ENCODE results near the gene CCL13. TPM values are rescaled to one million over a fixed set of nuclear protein-coding genes. Genes with fewer than 3 reads are reported as not detected.
"Not testable (repeated sequence)": the region's sequence is repeated elsewhere in the genome, so short reads cannot be mapped to it uniquely, and the experiment has no call there.

Gene CCL13
- total RNA-seq (1.6 TPM), polyA plus RNA-seq (3.5 TPM)

GRCh38 chr17:34356194-34356593, at the start of gene CCL13:
CCL13 (plus strand) TSS chr17:34356480; CDS start chr17:34356527, 47 bp downstream.
- Histone ChIP-seq H3K27ac (ENCODE audit: low read depth) (no peak within 1 kb of the TSS), H3K4me1 (ENCODE audit: insufficient read depth) (no peaks in the 10 kb centered on the region), H3K4me3 (ENCODE audit: low read depth, low read length) (no peak within 1 kb of the TSS), H3K36me3 (ENCODE audit: insufficient read depth) (no peaks in the 10 kb centered on the region)
- WGBS, result 87% methylated on average over 5 of the region's 5 CpGs
- DNase-seq (ENCODE audit: extremely low spot score), result no peak

GRCh38 chr17:34307110-34307509, 49.2 kb upstream of the CCL13 start:
- no peak for DNase-seq (ENCODE audit: extremely low spot score)
- WGBS, result 48% methylated on average over 3 of the region's 3 CpGs
- Histone ChIP-seq H3K36me3 (ENCODE audit: insufficient read depth) (no peaks in the 10 kb centered on the region), H3K27ac (ENCODE audit: low read depth) (no peak overlapping the region), H3K4me1 (ENCODE audit: insufficient read depth) (no peaks in the 10 kb centered on the region), H3K4me3 (ENCODE audit: low read depth, low read length) (no peak overlapping the region)

DNA sequence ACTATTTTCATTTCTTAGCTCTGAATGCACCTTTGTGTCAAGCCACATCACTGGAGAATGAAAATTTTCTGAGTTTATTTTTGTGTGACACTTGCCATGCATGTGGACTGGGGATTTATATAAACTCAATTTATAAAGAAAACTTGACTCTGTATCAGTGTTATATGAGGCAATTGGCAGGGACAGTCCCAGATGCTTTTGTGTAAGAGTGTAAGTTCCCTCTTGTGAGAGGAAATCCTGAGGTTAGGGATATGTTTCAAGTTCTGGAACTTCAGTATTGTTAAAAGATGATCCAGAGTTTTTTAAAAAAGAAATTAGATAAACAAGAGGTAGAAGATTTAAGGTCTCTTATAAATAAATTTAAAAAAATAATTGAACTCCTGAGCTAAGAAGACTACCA, 47.9 kb upstream of the CCL13 start:
- Histone ChIP-seq H3K4me1 (ENCODE audit: insufficient read depth) (no peaks in the 10 kb centered on the region), H3K27ac (ENCODE audit: low read depth) (no peak overlapping the region), H3K4me3 (ENCODE audit: low read depth, low read length) (no peak overlapping the region), H3K36me3 (ENCODE audit: insufficient read depth) (no peaks in the 10 kb centered on the region)
- no peak for DNase-seq (ENCODE audit: extremely low spot score)

GRCh38 chr17:34311291-34311690, 45.0 kb upstream of the CCL13 start:
- Histone ChIP-seq H3K4me3 (ENCODE audit: low read depth, low read length) (no peak overlapping the region), H3K27ac (ENCODE audit: low read depth) (no peak overlapping the region), H3K4me1 (ENCODE audit: insufficient read depth) (no peaks in the 10 kb centered on the region), H3K36me3 (ENCODE audit: insufficient read depth) (no peaks in the 10 kb centered on the region)
- DNase-seq (ENCODE audit: extremely low spot score), result no peak
- WGBS, result 84% methylated on average over 7 of the region's 7 CpGs

GRCh38 chr17:34312080-34312479, 44.2 kb upstream of the CCL13 start:
- Histone ChIP-seq H3K4me1 (ENCODE audit: insufficient read depth) (no peaks in the 10 kb centered on the region), H3K27ac (ENCODE audit: low read depth) (no peak overlapping the region), H3K4me3 (ENCODE audit: low read depth, low read length) (no peak overlapping the region), H3K36me3 (ENCODE audit: insufficient read depth) (no peaks in the 10 kb centered on the region)
- DNase-seq (ENCODE audit: extremely low spot score), result no peak
- 36% methylated on average over 5 of the region's 5 CpGs for WGBS

DNA sequence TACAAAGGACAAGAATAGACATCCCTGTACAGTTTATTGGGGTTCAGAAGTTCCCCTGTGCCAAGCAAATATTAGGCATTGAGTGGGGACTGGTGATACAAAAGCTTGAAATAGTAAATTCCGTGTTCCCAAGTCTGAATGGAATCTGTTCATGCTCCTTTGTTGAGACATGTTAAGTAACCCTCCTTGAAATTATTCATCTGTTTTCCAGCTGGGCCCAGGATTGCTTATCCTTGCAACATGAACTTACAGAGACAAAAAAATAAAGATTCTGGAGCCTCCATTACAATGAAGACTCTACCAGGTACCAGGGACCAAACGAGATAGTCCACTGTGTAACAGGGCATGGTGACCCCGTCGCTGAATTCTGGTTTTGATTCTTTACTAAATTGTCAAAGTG, 43.1 kb upstream of the CCL13 start:
- no peaks in the 10 kb centered on the region for H3K4me1 ChIP-seq (ENCODE audit: insufficient read depth)
- no peaks in the 10 kb centered on the region for H3K36me3 ChIP-seq (ENCODE audit: insufficient read depth)
- WGBS, result 78% methylated on average over 4 of the region's 4 CpGs
- H3K27ac ChIP-seq (ENCODE audit: low read depth), result no peak overlapping the region
- DNase-seq (ENCODE audit: extremely low spot score), result no peak
- no peak overlapping the region for H3K4me3 ChIP-seq (ENCODE audit: low read depth, low read length)

GRCh38 chr17:34314279-34314678, 42.0 kb upstream of the CCL13 start:
- WGBS, result 45% methylated on average over 4 of the region's 4 CpGs
- no peaks in the 10 kb centered on the region for H3K36me3 ChIP-seq (ENCODE audit: insufficient read depth)
- no peak for DNase-seq (ENCODE audit: extremely low spot score)

DNA sequence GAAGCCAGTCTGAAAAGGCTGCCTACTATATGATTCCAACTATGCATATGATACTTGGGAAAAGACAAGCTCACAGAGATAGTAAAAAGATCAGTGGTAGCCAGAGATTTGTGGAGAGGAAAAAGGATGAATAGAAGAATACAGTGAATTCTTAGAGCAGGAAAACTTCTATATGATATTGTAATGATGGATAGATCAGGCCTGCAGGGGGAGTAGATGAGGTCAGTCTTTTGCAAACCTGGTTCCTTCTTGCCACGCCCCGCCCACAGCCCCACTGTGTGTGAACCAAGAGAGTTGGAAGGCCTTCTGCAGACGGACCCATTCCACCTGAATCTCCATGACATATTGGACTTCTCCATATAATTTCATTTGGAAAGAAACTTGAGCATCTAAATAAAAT, 37.8 kb upstream of the CCL13 start:
- no peak overlapping the region for H3K4me3 ChIP-seq (ENCODE audit: low read depth, low read length)
- WGBS, result 75% methylated on average over 3 of the region's 3 CpGs
- no peak for DNase-seq (ENCODE audit: extremely low spot score)
- no peaks in the 10 kb centered on the region for H3K36me3 ChIP-seq (ENCODE audit: insufficient read depth)
- H3K4me1 ChIP-seq (ENCODE audit: insufficient read depth), result no peaks in the 10 kb centered on the region
- no peak overlapping the region for H3K27ac ChIP-seq (ENCODE audit: low read depth)

More at GRCh38 chr17:34314279-34314678, 42.0 kb upstream of the CCL13 start:
- no peak overlapping the region for H3K27ac ChIP-seq (ENCODE audit: low read depth)
- H3K4me1 ChIP-seq (ENCODE audit: insufficient read depth), result no peaks in the 10 kb centered on the region
- no peak overlapping the region for H3K4me3 ChIP-seq (ENCODE audit: low read depth, low read length)

GRCh38 chr17:34319039-34319483, 37.2 kb upstream of the CCL13 start, which contains the start of gene CCL8:
CCL8 (plus strand) TSS chr17:34319435; CDS start chr17:34319502, 67 bp downstream.
- no peak within 1 kb of the TSS for H3K4me3 ChIP-seq (ENCODE audit: low read depth, low read length)
- 45% methylated on average over 2 of the region's 2 CpGs for WGBS
- H3K4me1 ChIP-seq (ENCODE audit: insufficient read depth), result no peaks in the 10 kb centered on the region
- no peak within 1 kb of the TSS for H3K27ac ChIP-seq (ENCODE audit: low read depth)
- no peaks in the 10 kb centered on the region for H3K36me3 ChIP-seq (ENCODE audit: insufficient read depth)
- no peak for DNase-seq (ENCODE audit: extremely low spot score)

GRCh38 chr17:34321964-34322363, 34.3 kb upstream of the CCL13 start:
- no peak overlapping the region for H3K27ac ChIP-seq (ENCODE audit: low read depth)
- H3K4me3 ChIP-seq (ENCODE audit: low read depth, low read length), result no peak overlapping the region
- no peaks in the 10 kb centered on the region for H3K4me1 ChIP-seq (ENCODE audit: insufficient read depth)
- H3K36me3 ChIP-seq (ENCODE audit: insufficient read depth), result no peaks in the 10 kb centered on the region
- DNase-seq (ENCODE audit: extremely low spot score), result no peak

DNA sequence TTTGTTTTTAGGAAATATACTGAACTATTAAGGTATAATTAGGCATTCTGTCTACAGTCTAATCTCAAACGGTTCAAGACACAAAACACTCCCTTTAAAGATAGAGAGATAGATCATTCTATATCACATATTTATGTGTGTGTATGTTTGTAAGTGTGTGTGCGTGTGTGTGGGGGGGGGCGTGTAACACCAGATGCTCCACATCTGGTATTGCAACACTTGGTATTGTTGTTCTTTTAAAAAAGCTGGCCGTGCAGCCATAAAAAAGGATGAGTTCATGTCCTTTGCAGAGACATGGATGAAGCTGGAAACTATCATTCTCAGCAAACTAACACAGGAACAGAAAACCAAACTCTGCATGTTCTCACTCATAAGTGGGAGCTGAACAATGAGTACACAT, 28.7 kb upstream of the CCL13 start:
- not testable (repeated sequence) for DNase-seq (ENCODE audit: extremely low spot score); H3K4me3 ChIP-seq (ENCODE audit: low read depth, low read length); H3K36me3 ChIP-seq (ENCODE audit: insufficient read depth); H3K4me1 ChIP-seq (ENCODE audit: insufficient read depth); H3K27ac ChIP-seq (ENCODE audit: low read depth)
- WGBS, result 33% methylated on average over 4 of the region's 4 CpGs

GRCh38 chr17:34337701-34338100, 18.6 kb upstream of the CCL13 start:
- DNase-seq (ENCODE audit: extremely low spot score), result no peak
- no peaks in the 10 kb centered on the region for H3K4me1 ChIP-seq (ENCODE audit: insufficient read depth)
- H3K27ac ChIP-seq (ENCODE audit: low read depth), result no peak overlapping the region
- no peak overlapping the region for H3K4me3 ChIP-seq (ENCODE audit: low read depth, low read length)
- no peaks in the 10 kb centered on the region for H3K36me3 ChIP-seq (ENCODE audit: insufficient read depth)
- WGBS, result 65% methylated on average over 1 of the region's 1 CpG

DNA sequence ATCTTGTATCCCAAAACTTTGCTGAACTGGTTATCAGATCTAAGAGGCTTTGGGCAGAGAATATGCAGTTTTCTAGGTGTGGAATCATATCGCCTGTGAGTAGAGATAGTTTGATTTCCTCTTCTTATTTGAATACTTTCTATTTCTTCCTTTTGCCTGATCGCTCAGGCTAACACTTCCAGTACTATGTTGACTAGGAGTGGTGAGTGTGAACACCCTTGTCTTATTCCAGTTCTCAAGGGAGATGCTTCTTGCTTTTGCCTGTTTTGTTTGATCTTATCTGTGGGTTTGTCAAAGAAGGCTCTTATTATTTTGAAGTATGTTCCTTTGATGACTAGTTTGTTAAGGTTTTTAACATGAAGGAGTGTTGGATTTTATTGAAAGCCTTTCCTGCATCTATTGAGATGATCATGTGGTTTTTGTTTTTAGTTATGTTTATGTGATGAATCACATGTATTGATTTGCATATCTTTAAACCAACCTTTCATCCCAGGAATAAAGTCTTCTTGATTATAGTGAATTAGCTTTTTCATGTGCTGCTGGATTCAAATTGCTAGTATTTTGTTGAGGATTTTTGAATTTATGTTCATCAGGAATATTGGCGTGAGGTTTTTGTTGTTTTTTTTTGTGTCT, 17.0 kb upstream of the CCL13 start:
- no peak overlapping the region for H3K27ac ChIP-seq (ENCODE audit: low read depth)
- 87% methylated on average over 3 of the region's 3 CpGs for WGBS
- H3K4me3 ChIP-seq (ENCODE audit: low read depth, low read length), result no peak overlapping the region
- H3K4me1 ChIP-seq (ENCODE audit: insufficient read depth), result no peaks in the 10 kb centered on the region
- DNase-seq (ENCODE audit: extremely low spot score), result no peak
- no peaks in the 10 kb centered on the region for H3K36me3 ChIP-seq (ENCODE audit: insufficient read depth)

GRCh38 chr17:34341916-34342315, 14.4 kb upstream of the CCL13 start:
- Histone ChIP-seq H3K4me3 (ENCODE audit: low read depth, low read length) (no peak overlapping the region), H3K4me1 (ENCODE audit: insufficient read depth) (no peaks in the 10 kb centered on the region), H3K36me3 (ENCODE audit: insufficient read depth) (no peaks in the 10 kb centered on the region), H3K27ac (ENCODE audit: low read depth) (no peak overlapping the region)
- 74% methylated on average over 2 of the region's 2 CpGs for WGBS
- no peak for DNase-seq (ENCODE audit: extremely low spot score)

GRCh38 chr17:34347063-34347462, 9.2 kb upstream of the CCL13 start:
- WGBS, result 70% methylated on average over 4 of the region's 4 CpGs
- DNase-seq (ENCODE audit: extremely low spot score), result no peak
- Histone ChIP-seq H3K27ac (ENCODE audit: low read depth) (no peak overlapping the region), H3K4me1 (ENCODE audit: insufficient read depth) (no peaks in the 10 kb centered on the region), H3K36me3 (ENCODE audit: insufficient read depth) (no peaks in the 10 kb centered on the region), H3K4me3 (ENCODE audit: low read depth, low read length) (no peak overlapping the region)

All from urinary bladder (tissue), 4 donors.